GM19043 (cell line): ENCODE results near the gene ARHGEF10L.
"Not testable (repeated sequence)": the region's sequence is repeated elsewhere in the genome, so short reads cannot be mapped to it uniquely, and the experiment has no call there.

Experiments
- ATAC-seq: cut with Tn5 transposase; IDR thresholded peaks from one replicate; pipeline ENCODE4 v1.9.1; 2021; ENCODE audit warnings: low read depth; ENCODE audit not compliant: unreplicated experiment

Gene ARHGEF10L, protein sequence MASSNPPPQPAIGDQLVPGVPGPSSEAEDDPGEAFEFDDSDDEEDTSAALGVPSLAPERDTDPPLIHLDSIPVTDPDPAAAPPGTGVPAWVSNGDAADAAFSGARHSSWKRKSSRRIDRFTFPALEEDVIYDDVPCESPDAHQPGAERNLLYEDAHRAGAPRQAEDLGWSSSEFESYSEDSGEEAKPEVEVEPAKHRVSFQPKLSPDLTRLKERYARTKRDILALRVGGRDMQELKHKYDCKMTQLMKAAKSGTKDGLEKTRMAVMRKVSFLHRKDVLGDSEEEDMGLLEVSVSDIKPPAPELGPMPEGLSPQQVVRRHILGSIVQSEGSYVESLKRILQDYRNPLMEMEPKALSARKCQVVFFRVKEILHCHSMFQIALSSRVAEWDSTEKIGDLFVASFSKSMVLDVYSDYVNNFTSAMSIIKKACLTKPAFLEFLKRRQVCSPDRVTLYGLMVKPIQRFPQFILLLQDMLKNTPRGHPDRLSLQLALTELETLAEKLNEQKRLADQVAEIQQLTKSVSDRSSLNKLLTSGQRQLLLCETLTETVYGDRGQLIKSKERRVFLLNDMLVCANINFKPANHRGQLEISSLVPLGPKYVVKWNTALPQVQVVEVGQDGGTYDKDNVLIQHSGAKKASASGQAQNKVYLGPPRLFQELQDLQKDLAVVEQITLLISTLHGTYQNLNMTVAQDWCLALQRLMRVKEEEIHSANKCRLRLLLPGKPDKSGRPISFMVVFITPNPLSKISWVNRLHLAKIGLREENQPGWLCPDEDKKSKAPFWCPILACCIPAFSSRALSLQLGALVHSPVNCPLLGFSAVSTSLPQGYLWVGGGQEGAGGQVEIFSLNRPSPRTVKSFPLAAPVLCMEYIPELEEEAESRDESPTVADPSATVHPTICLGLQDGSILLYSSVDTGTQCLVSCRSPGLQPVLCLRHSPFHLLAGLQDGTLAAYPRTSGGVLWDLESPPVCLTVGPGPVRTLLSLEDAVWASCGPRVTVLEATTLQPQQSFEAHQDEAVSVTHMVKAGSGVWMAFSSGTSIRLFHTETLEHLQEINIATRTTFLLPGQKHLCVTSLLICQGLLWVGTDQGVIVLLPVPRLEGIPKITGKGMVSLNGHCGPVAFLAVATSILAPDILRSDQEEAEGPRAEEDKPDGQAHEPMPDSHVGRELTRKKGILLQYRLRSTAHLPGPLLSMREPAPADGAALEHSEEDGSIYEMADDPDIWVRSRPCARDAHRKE (N-terminal part only)

DNA sequence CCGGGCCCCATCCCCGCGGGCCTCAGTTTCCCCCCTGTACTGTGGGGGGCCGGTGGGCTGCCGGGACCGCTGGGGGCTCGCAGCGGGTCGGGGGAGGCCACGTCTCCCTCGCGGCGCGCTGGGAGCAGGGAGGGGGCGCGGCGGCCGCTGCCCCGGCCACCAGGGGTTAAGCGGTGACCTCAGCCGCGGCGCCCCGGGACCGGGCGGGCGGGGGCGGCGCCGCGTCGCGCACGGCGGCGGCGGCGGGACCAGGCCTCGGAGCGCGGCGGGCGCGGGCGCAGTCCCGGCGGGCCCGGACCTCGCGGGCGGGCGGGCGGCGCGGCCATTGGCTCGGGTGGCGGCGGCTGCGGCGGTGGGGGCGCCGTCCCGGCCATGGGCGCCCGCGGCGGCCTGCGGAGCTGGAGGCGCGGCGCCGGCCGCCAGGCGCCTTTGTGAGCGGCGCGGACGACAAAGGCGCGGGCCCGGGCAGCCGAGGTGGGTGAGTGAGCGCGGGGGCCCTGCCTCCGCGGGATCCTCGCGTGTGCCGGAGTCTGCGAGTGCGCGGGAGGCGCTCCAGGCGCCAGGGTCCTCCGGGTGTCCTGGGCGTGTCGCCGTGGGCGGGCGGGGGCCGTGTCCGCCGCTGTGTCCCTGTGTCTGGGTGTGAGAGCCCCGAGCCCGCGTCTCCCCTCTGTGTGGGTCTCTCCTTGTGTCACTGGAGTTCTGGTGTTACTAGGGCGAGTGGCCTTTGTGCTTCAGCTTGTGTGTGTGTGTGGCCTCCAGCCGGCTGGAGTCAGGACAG lies at the start of gene ARHGEF10L:
TSS of gene ARHGEF10L (plus strand) at position 222 of the 778 bp plus-strand sequence. CDS start 40,898 bp downstream, outside the sequence.
- no peak for ATAC-seq

DNA sequence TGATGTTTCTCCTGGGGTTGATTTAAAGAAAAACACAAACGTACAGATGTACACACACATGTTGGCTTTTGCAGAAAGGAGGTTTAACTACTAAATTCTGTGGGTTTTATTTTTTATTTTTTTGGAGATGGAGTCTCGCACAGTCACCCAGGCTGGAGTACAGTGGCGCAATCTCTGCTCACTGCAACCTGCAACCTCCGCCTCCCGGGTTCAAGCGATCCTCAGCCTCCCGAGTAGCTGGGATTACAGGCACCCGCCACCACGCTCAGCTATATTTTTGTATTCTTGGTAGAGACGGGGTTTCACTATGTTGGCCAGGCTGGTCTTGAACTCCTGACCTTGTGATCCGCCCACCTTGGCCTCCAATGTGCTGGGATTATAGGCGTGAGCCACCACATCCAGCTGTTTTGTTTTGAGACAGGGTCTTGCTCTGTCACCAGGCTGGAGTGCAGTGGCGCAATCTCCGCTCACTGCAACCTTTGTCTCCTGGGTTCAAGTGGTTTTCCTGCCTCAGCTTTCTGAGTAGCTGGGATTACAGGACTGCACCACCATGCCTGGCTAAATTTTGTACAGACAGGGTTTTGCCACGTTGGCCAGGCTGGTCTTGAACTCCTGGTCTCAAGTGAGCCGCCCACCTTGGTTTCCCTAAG lies 49.6 kb upstream of the ARHGEF10L start:
- not testable (repeated sequence) for ATAC-seq

DNA sequence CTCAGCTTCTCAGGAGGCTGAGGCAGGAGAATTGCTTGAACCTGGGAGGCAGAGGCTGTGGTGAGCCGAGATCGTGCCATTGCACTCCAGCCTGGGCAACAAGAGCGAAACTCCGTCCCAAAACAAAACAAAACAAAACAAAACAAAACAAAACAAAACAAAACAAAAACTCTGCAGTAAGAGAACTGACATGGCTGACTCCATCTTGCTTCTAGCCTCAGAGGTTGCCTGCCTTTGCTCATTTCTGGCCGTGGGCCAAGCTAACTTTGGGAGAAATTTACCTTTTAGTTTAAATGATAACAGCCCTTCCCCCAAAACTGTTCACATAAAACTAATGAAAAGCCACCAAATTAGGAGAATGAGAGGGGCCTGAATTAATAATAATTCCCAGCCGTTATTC lies 48.8 kb upstream of the ARHGEF10L start:
- not testable (repeated sequence) for ATAC-seq

DNA sequence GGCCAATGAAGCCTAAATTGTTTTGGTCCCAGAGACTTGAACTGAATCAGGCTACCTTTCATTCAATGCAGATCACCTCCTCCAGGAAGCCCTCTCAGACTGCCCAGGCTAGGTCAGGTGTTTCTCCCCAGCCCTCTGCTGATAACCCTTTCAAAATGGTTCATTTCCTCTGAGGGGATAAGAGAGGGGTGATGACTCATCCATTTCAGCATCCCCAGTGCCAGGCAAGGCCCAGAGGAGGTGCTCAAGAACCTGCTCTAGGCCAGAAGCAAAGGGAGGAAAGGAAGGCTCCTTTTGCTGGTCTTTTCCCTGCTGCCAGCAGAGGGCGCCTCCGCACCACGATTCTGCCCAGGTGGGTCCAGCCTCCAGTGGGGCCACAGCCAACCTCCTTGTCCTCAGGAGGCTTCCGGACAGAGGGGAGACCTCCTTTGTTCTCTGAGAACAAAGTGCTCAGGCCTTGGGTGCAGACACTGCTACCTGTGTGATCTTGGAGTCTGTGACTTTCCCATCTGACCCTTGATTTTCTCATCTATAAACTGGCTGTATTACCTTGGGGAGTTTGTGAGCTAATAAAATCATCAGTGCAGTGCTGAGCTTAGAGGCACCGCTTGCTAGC lies 45.3 kb upstream of the ARHGEF10L start:
- no peak for ATAC-seq

DNA sequence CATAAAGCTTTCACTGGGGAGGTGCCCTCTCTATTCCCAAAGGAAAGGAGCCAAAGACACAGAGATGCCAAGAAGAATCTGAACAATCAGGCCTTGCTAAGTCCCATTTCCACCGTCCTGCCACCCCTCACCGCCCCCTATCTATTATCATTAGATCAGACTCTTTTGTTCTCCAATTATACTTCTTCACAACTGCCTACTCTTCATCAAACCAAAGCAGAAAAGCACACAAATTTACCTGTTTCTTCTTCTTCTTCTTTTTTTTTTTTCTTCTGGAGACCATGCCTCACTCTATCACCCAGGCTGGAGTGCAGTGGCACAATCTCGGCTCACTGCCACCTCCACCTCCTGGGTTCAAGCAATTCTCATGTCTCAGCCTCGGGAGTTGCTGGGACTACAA lies 43.1 kb upstream of the ARHGEF10L start:
- ATAC-seq: no peak

DNA sequence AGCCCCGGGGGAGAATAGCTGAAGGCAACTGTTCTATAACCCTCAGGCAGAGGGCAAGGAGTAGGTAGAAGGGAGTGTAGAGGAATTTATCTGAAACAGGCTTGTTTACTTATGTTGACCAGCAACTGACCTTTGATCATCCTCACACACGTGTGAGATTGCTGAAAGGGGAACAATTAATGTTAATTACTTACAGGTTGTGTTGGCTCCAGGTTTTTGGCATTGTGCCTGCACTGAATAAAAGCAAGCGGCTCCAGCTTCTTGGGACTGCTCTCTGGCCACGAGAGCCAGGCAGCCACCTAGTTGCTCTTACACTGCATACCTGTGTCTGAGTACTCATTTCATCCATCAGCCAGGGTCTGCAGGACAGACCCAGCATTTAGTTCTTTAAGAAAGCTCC lies 41.3 kb upstream of the ARHGEF10L start:
- ATAC-seq: no peak

DNA sequence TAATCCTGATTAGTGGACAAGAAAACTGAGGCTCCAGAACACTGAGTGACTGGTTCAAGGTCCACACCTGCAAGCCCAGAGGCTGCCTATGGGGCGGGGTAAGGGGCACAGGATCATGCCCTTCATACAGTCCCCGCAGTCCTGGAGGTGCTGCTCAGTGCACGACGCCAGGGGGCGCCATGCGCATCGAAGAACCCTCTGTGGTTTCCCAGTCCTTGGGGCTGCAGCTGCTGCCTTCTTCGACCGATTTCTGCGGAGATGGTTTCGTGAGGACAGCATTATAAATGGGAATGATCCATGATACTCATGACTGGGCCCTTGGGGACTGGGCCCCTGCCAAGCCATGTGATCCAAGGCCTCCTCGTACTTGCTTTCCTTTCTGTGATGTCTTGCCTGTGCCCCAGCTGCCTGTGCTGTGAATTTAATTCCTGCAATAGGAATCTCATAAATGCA lies 37.1 kb upstream of the ARHGEF10L start:
- no peak for ATAC-seq

DNA sequence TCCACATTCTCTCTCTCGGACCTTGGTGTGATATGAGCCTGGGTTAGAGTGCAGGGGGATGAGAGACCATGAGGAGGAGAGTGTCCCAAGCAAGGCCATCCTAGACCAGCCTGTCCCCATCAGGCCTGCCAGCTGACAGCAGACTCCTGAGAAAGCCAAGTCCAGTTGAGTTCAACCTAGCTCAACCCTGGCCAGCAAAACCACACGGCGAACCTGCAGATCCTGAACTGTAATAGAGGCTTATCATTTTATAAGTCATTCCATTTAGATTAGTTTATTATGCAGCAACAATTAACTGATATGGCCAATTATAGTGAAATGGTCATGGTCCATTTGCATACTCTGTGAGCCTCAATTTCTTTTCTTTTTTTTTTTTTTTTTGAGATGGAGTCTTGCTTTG lies 36.4 kb upstream of the ARHGEF10L start:
- no peak for ATAC-seq

DNA sequence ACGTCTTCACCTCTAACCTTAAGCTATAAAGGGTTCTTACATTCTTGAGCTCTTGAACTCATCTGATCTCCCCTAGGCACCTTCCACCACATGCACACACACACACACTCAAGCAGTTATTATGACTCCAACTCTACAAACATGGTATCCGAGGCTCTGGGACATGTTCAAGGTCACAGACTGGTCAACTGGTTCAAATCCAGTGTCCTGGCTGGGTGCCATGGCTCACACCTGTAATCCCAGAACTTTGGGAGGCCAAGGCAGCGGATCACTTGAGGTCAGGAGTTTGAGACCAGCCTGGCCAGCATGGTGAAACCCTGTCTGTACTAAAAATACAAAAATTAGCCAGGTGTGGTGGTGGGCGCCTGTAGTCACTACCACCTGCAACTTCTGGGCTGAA lies 32.3 kb upstream of the ARHGEF10L start:
- not testable (repeated sequence) for ATAC-seq

DNA sequence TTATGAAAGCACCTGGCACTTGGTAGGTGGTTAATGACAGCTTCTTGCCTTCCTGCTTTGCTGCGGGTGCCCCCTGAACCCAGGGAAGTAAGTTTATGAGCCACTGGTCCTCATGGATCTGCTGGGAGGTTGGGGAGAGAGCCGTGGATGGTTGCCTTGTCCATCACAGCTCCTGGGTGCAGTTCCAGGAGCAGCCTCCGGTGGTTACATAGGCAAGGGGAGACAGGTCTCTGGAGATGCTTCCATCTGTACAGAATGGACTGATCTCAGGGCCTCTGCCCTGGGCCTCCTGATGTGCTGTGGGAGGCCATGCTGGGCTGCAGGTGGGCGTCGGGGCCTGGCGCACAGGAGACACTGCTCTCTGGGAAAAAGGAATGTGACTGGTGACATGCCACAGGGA lies 31.6 kb upstream of the ARHGEF10L start:
- ATAC-seq: no peak

DNA sequence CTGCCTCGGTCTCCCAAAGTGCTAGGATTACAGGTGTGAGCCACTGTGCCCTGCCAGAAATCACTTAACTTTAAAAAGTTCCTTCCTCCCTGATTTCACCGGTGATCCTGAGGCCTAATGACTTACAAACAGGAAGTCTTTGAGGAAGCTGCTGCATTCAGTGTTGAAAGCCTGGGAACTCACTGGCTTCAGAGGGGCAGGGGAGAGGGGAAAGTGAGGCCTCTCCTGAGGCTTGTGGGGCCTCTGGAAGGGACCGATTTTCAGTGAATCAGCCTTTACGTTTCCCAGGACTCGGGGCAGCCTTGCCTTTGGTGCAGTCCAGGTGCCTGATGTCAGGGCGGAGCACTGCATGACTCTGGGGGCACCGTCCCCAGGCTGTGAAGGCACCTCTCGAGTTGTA lies 30.1 kb upstream of the ARHGEF10L start:
- no peak for ATAC-seq

DNA sequence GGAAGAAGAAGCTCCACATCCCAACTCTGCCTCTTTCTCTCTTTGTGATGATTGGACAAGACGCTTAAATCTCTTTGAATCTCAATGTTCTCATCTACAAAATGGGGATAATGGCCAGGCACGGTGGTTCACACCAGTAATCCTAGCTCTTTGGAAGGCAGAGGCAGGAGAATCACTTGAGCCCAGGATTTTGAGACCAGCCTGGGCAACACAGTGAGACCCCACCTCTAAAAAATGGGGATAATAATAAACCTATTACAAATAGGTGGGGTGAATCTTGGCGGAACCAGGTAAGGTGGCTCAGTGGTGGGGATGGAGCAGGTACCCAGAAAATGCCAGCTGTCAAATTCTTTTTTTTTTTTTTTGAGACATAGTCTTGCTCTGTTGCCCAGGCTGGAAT lies 29.4 kb upstream of the ARHGEF10L start:
- ATAC-seq: no peak

DNA sequence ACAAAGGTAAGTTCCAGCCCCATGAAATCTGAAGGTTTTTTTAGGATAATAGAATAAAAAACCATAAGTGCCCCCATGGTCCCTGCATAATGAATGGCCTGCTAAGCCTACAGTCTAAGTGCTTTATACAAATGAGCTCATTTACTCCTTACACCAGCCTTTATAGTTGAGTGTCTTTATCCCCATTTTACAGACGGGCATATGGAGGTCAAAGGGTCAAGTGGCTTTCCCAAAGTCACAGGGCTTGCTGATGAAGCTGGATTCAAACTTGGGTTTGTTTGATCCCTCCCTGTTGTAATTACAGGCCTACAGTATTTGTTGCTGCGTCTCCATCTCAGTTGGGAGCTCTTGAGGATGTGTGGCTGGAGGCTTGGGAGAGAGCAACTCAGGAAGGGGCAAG lies 28.3 kb upstream of the ARHGEF10L start:
- no peak for ATAC-seq

DNA sequence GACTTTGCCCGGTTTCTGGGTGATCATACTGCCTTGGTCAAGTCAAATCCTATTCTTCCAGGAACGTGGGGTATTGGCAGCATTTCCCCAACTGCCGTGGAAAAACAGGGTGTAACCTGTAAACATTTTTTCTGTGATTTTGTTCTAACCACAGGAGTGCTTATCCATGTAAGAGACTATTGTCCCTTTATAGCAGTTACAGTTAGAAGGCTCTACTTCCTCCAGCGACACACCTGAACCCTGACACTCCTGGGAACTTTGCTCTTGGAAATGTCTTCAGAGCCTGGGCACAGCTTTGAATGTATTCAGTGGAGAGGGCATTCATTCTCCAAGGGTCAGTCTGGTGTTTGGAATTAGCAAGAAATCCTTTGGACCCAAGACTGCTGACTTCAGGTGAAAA lies 26.4 kb upstream of the ARHGEF10L start:
- no peak for ATAC-seq

DNA sequence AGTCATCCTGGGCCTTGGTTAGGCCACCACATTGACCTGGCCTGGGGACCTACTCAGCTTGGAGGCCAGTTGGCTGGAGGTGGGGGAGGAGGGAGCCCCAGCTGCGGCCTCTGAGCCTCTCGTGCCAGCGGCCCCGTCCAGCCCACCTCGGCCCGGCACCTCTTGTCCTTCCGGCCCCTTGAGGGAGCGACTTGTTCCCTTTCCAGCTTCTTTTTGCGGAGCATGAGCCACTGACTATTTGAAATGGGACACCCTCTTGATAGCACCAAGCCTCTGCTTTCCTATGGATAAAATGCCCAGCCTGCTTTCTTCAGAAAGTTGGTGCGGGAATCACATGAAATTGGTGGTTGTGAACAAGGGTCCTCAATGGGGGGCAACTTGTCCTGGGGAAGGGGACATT lies 24.7 kb upstream of the ARHGEF10L start:
- ATAC-seq: no peak

DNA sequence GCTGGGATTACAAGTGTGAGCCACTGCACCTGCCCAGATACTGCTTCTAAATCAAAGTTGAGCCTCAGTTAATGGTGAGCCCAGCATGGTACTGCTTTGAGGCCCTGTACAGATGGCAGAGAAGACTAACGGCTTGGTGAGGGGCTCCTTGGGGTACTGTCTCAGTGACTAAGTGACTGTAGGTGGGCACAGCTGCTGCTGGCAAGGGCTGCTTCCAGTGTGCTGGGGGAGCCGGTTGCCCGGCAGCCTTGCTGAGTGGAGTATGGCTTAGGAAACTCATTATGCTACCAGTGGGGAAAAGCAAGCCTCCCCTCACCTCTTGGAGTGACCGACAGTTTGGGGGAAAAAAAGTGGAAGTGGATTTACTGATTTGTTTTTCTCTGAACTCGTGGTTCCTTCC lies 23.6 kb upstream of the ARHGEF10L start:
- ATAC-seq: no peak

DNA sequence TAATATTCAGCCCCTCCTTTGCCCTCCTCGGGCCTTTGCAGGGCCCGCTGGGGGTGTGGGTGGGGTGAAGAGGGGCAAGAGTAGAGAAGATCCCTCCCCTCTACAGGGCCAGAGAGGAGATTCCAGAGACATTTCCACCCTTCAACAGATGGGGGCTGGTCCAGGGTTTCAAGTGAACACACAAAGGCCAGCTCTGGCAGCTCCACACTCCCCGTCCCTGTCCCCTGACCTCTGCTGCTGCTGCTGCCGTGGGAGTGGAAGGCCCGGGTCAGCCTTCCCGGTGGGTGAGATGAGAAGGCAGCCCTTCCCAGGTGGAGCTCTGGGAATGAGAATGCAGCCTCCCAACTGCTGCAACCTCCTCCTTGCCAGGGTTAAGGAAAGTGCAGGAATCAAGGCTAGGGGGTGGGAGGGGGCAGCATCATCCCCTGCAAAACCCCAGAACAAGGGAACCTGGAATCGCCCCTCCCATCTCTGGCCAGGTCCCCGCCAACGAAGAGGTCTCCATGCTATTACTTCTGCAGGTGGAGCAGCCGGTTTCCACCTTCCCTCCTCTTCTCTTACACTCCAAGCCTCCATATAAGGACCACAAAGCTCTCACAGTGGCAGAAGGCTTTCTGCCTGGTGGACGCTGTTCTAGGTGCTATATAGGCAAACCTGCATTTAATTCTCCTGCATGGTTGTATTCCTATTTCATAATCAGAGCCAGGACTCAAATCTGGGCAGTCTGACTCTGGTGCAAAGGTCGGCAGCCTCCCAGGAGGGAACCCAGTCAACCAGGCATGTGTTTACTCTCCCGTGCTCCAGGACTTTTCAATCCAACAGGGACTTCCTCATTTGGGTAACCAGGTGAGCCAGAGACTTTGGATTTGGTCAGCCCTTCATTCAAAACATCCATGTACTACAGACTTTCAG lies 22.9 kb upstream of the ARHGEF10L start:
- ATAC-seq: no peak

DNA sequence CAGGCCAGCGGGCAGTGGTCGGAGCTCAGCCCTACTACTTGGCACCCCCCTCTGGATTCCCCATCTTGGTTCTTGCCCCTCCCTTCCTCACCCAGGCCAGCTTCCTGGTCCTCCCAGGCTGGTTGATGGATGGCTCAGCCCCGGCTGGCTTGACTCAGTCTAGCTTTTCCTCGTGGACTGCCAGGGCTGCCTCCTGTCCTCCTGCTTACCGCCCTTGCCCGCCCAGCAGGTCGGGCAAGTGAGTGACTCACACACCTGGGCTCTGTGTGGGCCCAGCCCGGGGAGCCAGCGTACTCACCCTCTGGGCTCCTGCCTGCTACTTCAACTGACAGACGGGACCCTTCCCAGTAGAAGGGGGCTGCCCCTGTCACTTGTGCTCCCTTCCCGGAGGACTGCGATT lies 19.5 kb upstream of the ARHGEF10L start:
- ATAC-seq: no peak
